ENCODE data around the gene RCSD1. TPM values are rescaled to one million over a fixed set of nuclear protein-coding genes. Genes with fewer than 3 reads are reported as not detected.

The RCSD1 gene
- total and polyA plus RNA-seq, 2 of the 4 experiments (the other 2 are of a cell fraction), result 0.03 TPM; not detected in 1

DNA sequence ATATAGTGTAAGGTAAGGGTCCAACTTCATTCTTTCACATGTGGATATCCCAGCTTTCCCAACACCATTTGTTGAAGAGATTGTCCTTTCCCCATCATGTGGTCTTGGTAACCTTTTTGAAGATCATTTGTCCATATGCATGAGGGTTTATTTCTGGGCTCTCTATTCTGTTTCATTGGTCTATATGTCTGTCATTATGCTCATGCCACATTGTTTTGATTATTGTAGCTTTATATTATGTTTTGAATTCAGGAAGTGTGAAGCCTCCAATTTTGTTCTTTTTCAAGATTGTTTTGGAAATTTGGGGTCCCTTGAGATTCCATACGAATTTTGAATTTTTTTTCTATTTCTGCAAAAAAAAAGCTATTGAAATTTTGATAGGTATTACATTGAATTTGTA is 15.2 kb upstream of the RCSD1 start:
- H2AFZ ChIP-seq (replicated peaks; ENCODE audit: low read length, poor library complexity), result no peak overlapping the region
- H3K79me1 ChIP-seq (ENCODE audit: low read depth in 1 of 2, low read length in 2 of 2), result no peaks in the 10 kb centered on the region
- H4K5ac ChIP-seq (ENCODE audit: low read depth, low read length), result no peak overlapping the region
- H3K56ac ChIP-seq (ENCODE audit: extremely low read depth, insufficient read depth, low read length), result no peak overlapping the region
- H2BK20ac ChIP-seq (ENCODE audit: low read depth, low read length), result no peak overlapping the region
- H3K9me1 ChIP-seq (ENCODE audit: insufficient read depth, low read length), result no peaks in the 10 kb centered on the region
- ATAC-seq (ENCODE audit: low read depth) (no peak), DNase-seq (no peak)
- no peak overlapping the region for H3K18ac ChIP-seq (ENCODE audit: low read depth, low read length)
- no peak overlapping the region for H3K9ac ChIP-seq (ENCODE audit: low read depth, low read length)
- H3K4me3 ChIP-seq (ENCODE audit: insufficient read depth, low read depth, low read length), result no peak overlapping the region
- H4K8ac ChIP-seq (ENCODE audit: low read depth in 2 of 2, low read length in 2 of 2), result no peak overlapping the region
- dilution Hi-C loops (cut with HindIII; ENCODE audit: low sequenced_read_pairs, unreplicated experiment), result no loop called here
- no peak overlapping the region for H2BK5ac ChIP-seq (ENCODE audit: low read depth, low read length, poor library complexity, severe bottlenecking)
- 0 out of 2 replicates have a peak, but pooled peaks cover 4% of the 10 kb centered on the region for H3K4me1 ChIP-seq (ENCODE audit: control insufficient read depth, insufficient read depth, low read length)
- H4K20me1 ChIP-seq (ENCODE audit: insufficient read depth, low read length), result no peaks in the 10 kb centered on the region
- H2AK5ac ChIP-seq (ENCODE audit: low read depth, low read length), result no peak overlapping the region
- BruUV-seq (replicated peaks), result no TSS peak
- H3K4ac ChIP-seq (ENCODE audit: low read depth, low read length), result no peak overlapping the region
- in situ Hi-C loops (cut with MboI; ENCODE audit: low sequenced_read_pairs), result no loop called here
- no peak overlapping the region for H3K14ac ChIP-seq (replicated peaks; ENCODE audit: low read depth, low read length)
- H4K91ac ChIP-seq (ENCODE audit: insufficient read depth, low read depth, low read length), result no peak overlapping the region
- H2BK120ac ChIP-seq (ENCODE audit: low read depth, low read length), result no peak overlapping the region
- H3K27ac ChIP-seq (ENCODE audit: insufficient read depth, low read length), result no peak overlapping the region
- H3K27me3 ChIP-seq (ENCODE audit: control insufficient read depth, insufficient read depth, low read length), result no peaks in the 10 kb centered on the region; the same call in 1 of the 2 replicates
- H2BK15ac ChIP-seq (ENCODE audit: low read depth, low read length), result no peak overlapping the region
- no peak overlapping the region for H3K4me2 ChIP-seq (ENCODE audit: low read depth, low read length)
- no peaks in the 10 kb centered on the region for H3K36me3 ChIP-seq (ENCODE audit: control insufficient read depth, insufficient read depth, low read length)
- H3K9me3 ChIP-seq (ENCODE audit: control insufficient read depth, insufficient read depth, low read length), result no peaks in the 10 kb centered on the region
- intact Hi-C loops (cut with micrococcal nuclease), result no loop called here
- ChIA-PET POLR2A (ENCODE audit: unreplicated experiment) (no interaction called here), CTCF (interaction anchor here (0.6 kb wide), 1 partner anchor 530 kb away, joined by 3 read pairs; no protein-coding TSS in a partner anchor)
- no CpG with 5 or more reads among the region's 1 CpG for WGBS, 2 experiments (ENCODE audit: extremely low coverage in 2 of 2, insufficient read length in 1 of 2)
- TF ChIP-seq BHLHE40 (IDR thresholded peaks at IDR 0.05; ENCODE audit: low read depth, low read length) (no peak), FOS (IDR thresholded peaks at IDR 0.05; ENCODE audit: low read depth, low read length) (no peak), MAZ (IDR thresholded peaks at IDR 0.05; ENCODE audit: borderline replicate concordance, low read depth, low read length) (no peak), RCOR1 (IDR thresholded peaks at IDR 0.05; ENCODE audit: insufficient replicate concordance, low read length) (no peak), CEBPB (IDR thresholded peaks at IDR 0.05; ENCODE audit: low read depth, low read length) (no peak), POLR2A (IDR thresholded peaks at IDR 0.05; ENCODE audit: low read depth, low read length) (no peak), SMC3 (IDR thresholded peaks at IDR 0.05; ENCODE audit: low read depth, low read length) (no peak), MXI1 (IDR thresholded peaks at IDR 0.05; ENCODE audit: borderline replicate concordance, low read depth, low read length) (no peak), RAD21 (IDR thresholded peaks at IDR 0.05; ENCODE audit: low read length) (no peak), RFX5 (IDR thresholded peaks at IDR 0.05; ENCODE audit: low read depth, low read length) (no peak), CHD1 (IDR thresholded peaks at IDR 0.05; ENCODE audit: low read depth, low read length) (no peak), MAFK (IDR thresholded peaks at IDR 0.05; ENCODE audit: low read depth, low read length) (no peak), CTCF (conservative IDR thresholded peaks at IDR 0.05; ENCODE audit: low read depth, low read length) (no peak), NFE2L2 (IDR thresholded peaks at IDR 0.05; ENCODE audit: low read depth, low read length) (no peak)
- TF ChIP-seq, protein P1, sequence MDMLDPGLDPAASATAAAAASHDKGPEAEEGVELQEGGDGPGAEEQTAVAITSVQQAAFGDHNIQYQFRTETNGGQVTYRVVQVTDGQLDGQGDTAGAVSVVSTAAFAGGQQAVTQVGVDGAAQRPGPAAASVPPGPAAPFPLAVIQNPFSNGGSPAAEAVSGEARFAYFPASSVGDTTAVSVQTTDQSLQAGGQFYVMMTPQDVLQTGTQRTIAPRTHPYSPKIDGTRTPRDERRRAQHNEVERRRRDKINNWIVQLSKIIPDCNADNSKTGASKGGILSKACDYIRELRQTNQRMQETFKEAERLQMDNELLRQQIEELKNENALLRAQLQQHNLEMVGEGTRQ (IDR thresholded peaks at IDR 0.05; ENCODE audit: low read depth, low read length), result no peak
- TF ChIP-seq, protein P2, sequence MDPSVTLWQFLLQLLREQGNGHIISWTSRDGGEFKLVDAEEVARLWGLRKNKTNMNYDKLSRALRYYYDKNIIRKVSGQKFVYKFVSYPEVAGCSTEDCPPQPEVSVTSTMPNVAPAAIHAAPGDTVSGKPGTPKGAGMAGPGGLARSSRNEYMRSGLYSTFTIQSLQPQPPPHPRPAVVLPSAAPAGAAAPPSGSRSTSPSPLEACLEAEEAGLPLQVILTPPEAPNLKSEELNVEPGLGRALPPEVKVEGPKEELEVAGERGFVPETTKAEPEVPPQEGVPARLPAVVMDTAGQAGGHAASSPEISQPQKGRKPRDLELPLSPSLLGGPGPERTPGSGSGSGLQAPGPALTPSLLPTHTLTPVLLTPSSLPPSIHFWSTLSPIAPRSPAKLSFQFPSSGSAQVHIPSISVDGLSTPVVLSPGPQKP (IDR thresholded peaks at IDR 0.05; ENCODE audit: borderline replicate concordance, low read depth, low read length), result no peak
- H3K23ac ChIP-seq (ENCODE audit: low read depth, low read length), result no peak overlapping the region
- no peak overlapping the region for H2AK9ac ChIP-seq (replicated peaks; ENCODE audit: low read depth, low read length, poor library complexity)

Data from IMR-90 (cell line).